Measurements from ENCODE around the gene SLC3A2. TPM values are rescaled to one million over a fixed set of nuclear protein-coding genes. Genes with fewer than 3 reads are reported as not detected.

SLC3A2 gene
- total RNA-seq, 1 donor from 2014 or later = 1,548 TPM

DNA sequence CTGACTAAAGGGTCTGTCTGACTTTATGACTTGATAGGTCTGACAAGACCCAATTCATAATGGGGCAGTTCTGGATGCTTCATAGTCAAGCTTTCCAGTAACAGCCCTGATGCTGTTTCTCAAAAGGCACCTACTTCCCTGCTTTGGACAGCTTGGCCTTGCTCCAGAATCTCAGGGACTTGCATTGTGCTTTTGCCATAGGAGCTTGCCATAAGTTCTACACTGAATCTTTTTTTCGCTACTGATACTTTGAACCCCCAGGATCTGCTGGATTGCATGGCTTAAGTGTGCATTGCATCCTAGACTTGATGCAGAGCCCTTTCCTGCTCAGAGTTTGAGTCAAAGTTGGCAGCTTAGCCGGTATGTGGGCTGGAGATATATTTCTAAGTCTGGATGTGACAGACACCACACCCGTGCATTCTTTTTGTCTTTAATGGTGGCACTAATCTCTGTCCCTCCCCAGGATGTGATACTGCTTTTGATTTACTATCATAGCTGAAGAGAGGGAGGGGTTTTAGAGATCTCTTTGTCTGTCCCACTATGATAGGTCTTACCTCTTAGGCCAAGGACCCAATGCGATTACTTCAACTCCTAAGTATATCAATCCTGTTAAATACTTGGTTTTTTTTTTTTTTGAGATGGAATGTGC lies 16.9 kb upstream of the SLC3A2 start:
- no peak for FAIRE-seq
- TF ChIP-seq, protein P1, sequence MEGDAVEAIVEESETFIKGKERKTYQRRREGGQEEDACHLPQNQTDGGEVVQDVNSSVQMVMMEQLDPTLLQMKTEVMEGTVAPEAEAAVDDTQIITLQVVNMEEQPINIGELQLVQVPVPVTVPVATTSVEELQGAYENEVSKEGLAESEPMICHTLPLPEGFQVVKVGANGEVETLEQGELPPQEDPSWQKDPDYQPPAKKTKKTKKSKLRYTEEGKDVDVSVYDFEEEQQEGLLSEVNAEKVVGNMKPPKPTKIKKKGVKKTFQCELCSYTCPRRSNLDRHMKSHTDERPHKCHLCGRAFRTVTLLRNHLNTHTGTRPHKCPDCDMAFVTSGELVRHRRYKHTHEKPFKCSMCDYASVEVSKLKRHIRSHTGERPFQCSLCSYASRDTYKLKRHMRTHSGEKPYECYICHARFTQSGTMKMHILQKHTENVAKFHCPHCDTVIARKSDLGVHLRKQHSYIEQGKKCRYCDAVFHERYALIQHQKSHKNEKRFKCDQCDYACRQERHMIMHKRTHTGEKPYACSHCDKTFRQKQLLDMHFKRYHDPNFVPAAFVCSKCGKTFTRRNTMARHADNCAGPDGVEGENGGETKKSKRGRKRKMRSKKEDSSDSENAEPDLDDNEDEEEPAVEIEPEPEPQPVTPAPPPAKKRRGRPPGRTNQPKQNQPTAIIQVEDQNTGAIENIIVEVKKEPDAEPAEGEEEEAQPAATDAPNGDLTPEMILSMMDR (IDR thresholded peaks at IDR 0.05; ENCODE audit: insufficient read depth, low read length, severe bottlenecking) = no peak
- no peaks in the 10 kb centered on the region for H3K36me3 ChIP-seq (ENCODE audit: control insufficient read depth, insufficient read depth, low read length)
- H3K27me3 ChIP-seq (ENCODE audit: control insufficient read depth, insufficient read depth, low read length) = no peaks in the 10 kb centered on the region
- H3K4me3 ChIP-seq (ENCODE audit: low read depth, low read length) = no peak overlapping the region
- DNase-seq (ENCODE audit: low read depth) = no peak

DNA sequence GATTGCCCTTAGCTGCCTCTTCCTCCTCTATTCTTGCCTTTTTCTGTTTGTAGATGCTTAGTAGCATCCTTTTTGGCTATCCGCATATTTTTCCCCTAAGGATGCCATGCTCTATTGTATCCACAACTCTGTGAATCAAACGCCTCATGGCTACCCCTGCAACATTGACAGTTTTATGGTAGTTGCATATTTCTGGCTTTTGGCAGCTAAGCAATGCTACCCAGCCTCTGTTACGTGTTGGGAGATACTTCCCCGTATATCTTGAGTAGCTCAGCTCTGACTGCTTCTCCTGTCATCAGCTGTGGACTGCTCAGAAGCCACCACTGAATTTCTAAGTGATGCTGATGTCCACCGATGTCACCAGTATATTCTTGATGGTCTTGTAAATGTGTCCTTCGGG lies 15.1 kb upstream of the SLC3A2 start:
- FAIRE-seq (no peak), DNase-seq (ENCODE audit: low read depth) (no peak)
- Histone ChIP-seq H3K4me3 (ENCODE audit: low read depth, low read length) (no peak overlapping the region), H3K27me3 (ENCODE audit: control insufficient read depth, insufficient read depth, low read length) (no peaks in the 10 kb centered on the region), H3K36me3 (ENCODE audit: control insufficient read depth, insufficient read depth, low read length) (no peaks in the 10 kb centered on the region)
- TF ChIP-seq, protein P1 (IDR thresholded peaks at IDR 0.05; ENCODE audit: insufficient read depth, low read length, severe bottlenecking) = no peak

DNA sequence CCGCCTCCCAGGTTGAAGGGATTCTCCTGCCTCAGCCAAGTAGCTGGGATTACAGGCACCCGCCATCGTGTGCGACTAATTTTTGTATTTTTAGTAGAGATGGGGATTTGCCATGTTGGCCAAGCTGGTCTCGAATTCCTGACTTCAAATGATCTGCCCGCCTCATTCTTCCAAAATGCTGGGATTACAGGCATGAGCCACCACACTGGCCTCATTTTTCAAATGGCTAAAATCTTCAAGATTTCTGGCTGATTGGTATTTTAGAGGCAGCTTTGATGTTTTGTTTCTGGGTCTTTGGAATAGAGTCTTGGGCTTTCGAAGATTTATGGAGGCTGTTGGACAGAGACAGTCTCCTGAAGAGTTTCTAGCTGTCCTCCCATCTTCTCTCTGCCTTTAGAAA lies 5.8 kb upstream of the SLC3A2 start:
- Histone ChIP-seq H3K27me3 (ENCODE audit: control insufficient read depth, insufficient read depth, low read length) (no peaks in the 10 kb centered on the region), H3K4me3 (ENCODE audit: low read depth, low read length) (no peak overlapping the region), H3K36me3 (ENCODE audit: control insufficient read depth, insufficient read depth, low read length) (peaks cover 3% of the 10 kb centered on the region)
- no peak for DNase-seq (ENCODE audit: low read depth)
- TF ChIP-seq, protein P1 (IDR thresholded peaks at IDR 0.05; ENCODE audit: insufficient read depth, low read length, severe bottlenecking) = no peak
- no peak for FAIRE-seq

DNA sequence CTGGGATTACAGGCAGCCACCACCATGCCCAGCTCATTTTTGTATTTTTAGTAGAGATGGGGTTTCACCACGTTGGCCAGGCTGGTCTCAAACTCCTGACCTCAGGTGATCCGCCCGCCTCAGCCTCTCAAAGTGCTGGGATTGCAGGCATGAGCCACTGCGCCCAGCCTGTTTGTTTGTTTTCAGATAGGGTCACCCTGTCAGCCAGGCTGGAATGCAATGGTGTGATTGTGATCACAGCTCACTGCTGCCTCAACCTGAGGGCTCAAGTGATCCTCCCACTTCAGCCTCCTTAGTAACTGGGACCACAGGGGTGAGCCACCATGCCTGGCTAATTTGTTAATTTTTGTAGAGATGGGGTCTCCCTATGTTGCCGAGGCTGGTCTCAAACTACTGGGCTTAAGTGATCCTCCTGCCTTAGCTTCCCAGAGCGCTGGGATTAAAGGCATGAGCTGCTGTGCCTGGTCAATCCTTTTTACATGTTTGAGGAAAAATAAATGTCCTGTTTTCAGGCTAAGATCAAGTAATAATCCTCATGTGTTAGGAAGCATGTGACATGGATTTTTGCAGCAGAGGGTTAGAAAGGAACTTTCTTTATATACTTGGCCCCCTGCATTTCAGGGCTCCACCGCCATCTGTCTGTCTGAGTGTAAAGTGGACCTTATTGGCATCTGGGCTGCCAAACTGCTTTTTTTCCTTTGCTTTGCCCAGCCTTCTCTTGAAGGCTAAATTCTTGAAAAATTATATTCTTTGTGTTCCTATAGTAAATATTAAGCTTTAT lies 4.8 kb upstream of the SLC3A2 start:
- TF ChIP-seq, protein P1 (IDR thresholded peaks at IDR 0.05; ENCODE audit: insufficient read depth, low read length, severe bottlenecking) = no peak
- DNase-seq (ENCODE audit: low read depth) (no peak), FAIRE-seq (no peak)
- H3K36me3 ChIP-seq (ENCODE audit: control insufficient read depth, insufficient read depth, low read length) = peaks cover 3% of the 10 kb centered on the region
- H3K4me3 ChIP-seq (ENCODE audit: low read depth, low read length) = no peak overlapping the region
- no peaks in the 10 kb centered on the region for H3K27me3 ChIP-seq (ENCODE audit: control insufficient read depth, insufficient read depth, low read length)

DNA sequence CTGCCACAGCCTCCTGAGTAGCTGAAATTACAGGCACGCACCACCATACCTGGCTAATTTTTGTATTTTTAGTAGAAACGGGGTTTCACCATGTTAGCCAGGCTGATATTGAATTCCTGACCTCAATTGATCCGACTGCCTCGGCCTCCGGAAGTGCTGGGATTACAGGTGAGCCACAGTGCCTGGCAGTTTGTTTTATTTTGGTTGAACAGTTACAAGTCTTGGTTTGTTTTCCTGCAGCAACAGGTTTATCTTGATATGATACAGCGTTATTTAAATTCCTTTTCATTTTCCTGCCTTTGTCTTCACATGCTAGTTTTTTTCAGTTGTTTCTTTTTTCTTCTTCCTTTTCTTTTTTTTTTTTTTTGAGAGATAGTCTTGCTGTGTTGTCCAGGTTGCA lies 4.0 kb upstream of the SLC3A2 start:
- TF ChIP-seq, protein P1 (IDR thresholded peaks at IDR 0.05; ENCODE audit: insufficient read depth, low read length, severe bottlenecking) = no peak
- Histone ChIP-seq H3K27me3 (ENCODE audit: control insufficient read depth, insufficient read depth, low read length) (no peaks in the 10 kb centered on the region), H3K36me3 (ENCODE audit: control insufficient read depth, insufficient read depth, low read length) (peaks cover 3% of the 10 kb centered on the region), H3K4me3 (ENCODE audit: low read depth, low read length) (no peak overlapping the region)
- FAIRE-seq (no peak), DNase-seq (ENCODE audit: low read depth) (peak; percentile 70)

Measured in bronchial epithelial cell (primary cell).